G401.6 (cell line): ENCODE measurements around the gene HOXB7.

Experiments used
- FAIRE-seq: peaks from 2 replicates; lab custom pipeline; 2012; peaks lifted over from hg19 to GRCh38; lab: Jason Lieb, UNC

The HOXB7 gene

DNA sequence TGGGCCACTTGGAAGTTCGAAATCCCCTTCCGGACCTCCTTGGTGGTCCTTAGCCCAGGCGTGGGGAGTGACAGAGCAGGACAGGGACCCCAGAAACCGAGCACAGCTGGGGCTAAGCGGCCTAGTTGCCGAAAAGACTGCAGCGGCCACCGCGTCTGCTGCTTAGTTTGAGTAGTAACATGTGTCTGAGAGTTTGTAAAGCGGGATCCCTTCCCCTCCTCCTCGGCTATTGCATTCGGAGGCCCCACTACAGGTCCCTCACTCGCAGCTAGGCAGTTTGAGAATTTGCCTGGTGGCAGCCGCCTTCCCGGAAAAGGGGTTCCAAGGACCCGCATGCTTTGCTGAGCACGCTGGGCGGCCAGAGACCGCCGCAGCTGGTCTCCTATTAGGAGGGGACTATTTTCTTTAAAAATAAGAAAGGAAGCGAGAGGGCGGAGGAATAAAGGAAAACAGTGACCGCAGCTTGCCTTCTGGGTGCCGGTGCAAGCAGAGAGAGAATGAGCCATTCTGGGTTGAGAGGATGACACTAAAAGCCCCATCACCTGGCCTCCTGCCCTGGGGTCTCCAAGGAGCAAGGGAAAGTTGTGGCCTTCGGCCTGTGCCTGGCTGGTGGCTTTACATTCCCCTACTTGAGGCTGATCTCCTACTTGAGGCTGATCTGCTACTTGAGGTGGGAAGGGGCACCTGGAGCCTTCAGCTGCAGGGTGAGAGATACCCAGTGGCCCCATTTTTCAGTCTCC is 16.1 kb downstream of the HOXB7 start:
- no peak for FAIRE-seq

DNA sequence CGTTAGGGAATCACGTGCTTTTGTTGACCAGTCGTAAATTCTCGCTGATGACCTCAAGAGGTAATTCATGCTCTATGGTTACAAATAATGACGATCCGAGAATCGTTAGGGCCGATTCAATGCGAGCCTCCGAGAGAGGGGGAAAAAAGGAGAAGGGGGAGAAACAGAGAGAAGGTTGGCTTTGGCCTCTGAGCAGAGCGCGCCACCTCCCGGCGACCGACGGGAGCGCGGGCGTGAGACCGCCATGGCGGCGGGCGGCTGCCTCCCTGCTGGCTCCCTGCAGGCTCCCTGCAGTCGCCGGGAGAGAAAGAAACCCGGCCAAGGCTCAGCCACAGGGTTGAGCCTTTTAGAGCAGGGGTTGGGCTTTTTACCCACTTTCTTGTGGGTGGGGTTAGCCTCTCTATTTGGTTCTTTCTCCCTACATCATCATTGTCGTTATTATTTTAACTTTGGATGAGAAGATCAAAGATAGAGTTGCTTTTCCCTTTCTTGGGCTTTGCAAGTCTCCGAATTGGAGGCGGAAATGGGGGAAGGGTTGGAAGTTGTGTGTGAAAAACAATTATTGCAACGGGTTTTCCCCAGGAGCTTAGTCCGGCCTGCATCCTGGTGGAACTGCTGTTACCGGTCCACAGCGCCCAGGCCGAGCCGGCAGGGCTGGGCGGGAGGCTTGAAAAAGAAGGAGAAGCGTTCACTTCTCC is 16.8 kb downstream of the HOXB7 start:
- FAIRE-seq = peak; percentile 95

DNA sequence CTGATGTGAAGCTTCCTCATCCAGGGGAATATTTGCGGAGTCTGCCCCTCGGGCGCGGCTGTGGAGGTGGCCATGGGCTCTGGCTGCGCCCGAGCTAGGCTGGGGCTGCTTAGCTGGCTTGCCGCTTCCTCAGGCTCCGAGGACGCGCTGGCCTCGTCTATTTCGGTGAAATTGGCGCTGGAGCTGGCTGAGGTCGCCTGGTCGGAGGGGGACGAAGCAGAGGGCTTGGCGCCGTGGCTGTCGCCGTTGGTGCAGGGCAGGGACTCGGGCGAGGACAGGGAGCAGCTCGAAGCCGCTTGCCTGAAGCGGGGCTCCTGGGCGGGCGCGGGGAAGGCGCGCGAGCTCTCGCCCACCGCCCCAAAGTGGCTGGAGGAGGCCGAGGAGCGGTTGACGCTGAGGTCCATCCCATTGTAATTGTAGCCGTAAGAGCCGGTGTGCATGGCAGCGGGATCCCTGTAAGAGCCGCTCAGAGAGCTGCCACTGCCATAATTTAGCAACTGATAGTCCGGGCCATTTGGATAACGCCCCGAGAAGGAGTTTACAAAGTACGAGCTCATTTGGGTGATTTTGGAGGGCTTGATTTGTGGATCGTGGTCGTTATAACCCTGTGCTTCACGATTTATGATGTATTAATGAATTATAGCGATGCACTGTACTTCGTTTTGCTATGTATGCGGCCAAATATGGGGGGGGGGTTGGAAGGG is 17.5 kb downstream of the HOXB7 start, which contains the start of gene HOXB5:
Gene HOXB5, minus strand, starts transcription at position 654 of the 704 bp plus-strand sequence. Its CDS starts 97 bp downstream, at position 557.
- FAIRE-seq = no peak

DNA sequence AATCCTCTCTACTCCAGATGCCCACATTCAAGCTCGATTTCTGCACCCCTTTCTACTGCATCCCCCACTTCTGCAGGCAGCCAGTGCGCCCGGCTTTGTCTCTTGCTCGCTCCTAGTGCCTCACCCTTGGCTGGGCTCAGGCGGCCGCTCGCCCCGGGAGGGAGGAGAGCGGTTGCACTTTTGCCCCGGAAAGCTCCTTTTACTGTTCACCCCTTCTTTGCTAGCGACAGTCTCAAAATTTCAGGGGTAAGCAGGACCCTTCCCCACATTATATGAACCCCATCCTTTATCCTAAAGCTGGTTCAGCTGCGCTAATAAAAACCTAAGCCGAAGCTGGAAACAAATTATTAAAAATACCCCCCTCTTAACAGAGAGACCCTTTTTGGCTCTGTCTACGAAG is 18.2 kb downstream of the HOXB7 start:
- FAIRE-seq = no peak

DNA sequence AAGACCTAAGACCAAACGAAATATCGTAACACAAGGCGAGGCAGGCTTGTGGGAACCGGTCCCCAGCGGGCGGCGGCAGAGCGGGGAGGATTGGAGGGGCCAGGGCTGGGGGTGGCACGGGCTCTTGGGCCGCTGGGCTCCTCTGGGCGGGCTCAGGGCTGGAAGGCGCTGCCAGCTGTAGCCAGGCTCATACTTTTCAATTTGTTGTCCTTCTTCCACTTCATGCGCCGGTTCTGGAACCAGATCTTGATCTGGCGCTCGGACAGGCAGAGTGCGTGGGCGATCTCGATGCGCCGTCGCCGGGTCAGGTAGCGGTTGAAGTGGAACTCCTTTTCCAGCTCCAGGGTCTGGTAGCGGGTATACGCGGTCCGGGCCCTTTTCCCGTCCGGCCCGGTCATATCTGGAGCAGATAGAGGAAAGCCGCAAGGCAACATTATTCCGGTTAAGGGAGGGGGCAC is 18.7 kb downstream of the HOXB7 start:
- FAIRE-seq = no peak

DNA sequence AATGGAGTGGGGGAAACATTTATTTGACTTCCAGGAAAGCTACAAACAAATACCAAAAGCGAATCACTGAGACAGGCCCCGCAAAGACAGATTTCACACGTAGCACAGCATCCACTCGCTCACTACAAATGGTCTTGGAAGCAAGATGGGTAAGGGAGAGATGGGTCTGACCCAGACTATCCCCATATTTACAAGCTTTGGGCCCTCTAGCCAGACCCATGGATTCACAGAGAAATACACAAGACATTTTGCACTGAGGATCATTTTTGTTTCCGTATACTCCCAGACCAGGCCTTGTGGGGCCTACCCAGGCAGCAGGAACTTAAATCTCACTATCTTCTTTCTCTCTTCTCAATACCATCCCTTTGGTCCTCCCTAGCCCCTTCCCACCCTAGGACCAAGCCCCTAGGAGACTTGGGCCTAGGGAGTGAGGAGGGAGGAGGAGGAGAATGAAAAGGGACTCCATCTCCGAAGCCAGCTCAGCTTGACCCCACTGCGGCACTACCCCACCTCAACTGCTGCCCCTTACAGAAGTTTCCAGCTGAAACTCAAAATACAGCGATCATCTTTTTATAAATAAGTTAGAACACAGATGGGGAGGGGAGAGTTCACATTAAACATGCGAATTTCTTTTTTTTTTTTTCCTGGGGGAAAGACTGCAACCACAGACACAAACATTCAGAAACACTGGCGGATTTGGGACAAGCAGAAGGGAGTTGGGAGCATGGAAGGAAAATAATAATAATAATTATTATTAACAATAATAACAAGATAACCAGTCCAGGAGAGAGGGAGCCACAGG is 19.4 kb downstream of the HOXB7 start:
- no peak for FAIRE-seq

DNA sequence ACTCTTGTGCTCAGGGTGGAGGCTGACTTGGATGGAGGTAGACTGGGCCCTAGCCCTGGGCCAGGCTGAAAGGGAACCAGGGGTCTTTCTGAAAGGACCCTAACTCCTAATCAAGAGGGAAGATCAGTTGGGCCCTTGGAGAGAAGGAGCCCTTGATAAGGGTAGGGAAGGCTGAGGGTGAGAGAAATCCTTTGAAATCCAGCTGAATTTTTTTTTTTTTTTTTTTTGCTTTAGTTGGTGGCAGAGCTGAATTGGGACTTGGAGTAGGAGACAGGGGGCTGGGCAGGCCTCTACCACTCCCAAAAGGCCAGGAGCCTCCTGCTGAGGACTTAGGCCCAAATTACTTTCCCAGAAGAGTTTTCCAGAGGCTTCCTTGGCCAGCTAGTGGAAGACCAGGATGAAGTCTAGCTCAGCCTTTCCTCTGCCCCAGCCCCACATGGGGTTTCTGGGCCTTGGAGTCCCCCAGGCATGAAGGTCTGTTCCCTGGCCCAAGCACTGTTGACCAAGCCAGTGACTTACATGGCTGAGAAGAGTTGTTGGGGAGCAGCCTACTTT is 20.1 kb downstream of the HOXB7 start:
- no peak for FAIRE-seq

DNA sequence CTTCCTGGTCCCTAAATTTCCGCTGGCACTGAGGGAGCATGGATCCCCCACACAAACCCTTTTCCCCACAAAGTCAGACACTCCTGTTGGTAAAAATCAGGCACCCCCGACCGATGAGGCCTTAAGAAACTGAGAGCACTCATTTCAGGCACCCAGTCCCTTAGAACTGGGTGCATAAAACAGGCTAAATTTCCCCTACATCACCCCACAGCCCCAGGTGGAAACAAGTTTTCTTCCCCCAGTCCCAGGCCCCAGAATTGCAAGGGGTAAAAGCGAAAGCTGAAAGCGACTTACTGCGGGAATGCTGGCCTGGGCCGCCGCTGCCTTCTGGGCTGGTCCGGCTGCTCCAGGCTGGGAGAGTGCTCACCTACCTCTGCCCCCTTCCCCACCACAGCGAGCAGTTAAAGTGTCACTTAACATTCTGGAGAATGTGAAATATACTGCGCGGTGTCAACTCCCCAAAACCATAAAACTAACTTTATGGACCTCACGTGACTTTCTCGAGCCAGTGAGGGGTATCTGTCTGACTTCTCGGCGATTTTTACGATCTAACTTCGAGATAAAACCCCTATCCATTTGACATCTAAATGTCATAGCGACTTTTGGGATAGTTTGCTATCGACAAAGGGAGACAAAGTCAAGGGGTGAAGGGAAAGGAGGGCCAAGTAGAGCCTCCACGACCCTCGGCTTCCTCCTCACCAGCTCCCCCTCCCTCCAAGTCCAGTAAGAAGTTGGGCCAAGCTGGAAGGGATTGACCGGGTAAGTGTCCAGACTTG is 20.8 kb downstream of the HOXB7 start, which contains the start of gene HOXB3:
Gene HOXB3, minus strand, starts transcription at position 411 of the 776 bp plus-strand sequence. CDS start 37,767 bp downstream, outside the sequence.
- peak; percentile 97 for FAIRE-seq

DNA sequence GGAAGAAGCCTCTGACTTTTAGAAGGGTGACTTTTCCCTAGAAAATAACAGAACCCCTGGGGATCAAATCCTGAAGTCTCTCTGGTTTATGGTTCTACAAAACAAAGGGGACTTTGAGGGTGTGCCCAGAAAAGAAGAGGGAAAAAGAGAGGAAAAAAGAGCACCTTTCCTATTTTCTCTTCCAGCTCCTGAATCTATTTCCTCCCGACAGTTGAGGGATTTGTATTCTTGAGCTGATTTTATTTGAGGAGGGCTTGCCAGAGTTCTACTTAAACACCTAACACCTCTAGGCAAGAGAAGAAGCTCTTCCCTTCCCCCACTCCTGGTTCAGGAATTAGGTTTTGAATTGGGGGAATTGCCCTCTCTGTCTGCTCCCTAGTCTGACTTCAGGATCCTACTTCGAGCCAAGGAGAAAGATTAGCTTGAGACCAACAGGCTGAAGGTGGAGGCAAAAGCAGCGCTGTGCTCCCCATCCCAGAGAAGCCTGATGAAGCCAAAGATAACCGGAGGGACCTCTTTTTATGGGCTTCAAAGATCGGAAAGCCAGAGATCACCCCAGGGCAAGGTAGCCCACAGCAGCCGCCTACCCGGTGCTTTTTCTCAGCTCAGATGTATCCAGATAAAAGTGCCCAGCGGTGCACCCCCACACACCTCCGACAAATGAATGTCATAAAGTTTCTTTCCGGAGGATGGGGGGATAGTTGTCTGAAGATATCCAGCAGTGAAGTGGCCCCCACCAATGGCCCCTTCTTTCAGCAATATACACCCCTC is 21.6 kb downstream of the HOXB7 start:
- no peak for FAIRE-seq

DNA sequence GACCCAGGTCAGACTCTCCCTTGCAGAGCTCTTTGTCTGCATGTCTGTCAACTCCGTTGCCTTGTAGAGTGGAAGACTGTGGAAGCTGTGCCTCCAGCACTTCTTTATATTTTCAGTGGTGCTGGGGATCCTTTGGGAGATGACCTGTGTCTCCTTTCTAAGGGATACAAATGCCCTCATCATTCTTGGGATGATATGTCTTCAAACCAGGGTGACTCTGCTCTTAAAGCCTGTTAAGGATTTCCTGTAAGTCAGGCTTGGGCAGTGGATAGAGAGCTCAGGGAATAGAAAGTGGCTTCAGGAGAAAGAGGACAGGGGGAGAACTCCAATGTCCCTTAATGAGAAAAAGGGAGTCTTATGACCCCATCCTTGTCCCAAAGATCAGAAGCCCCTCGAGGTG is 22.3 kb downstream of the HOXB7 start:
- no peak for FAIRE-seq

DNA sequence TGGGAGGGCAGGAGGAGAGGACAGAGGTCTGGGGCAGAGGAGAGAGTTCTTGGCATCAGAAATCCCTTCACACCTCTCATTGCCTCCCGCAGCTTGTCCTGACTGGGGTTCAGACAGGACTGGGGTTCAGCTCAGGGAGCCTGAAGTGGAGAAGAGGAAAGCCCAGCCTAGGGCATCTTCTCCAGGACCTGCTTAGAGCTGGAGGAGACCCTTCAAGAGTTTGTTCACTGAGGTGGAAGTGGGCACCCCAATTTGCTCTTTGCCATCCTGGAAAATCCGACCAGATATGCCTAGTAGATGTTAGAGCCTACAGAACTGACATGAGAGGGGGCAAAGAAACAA is 22.8 kb downstream of the HOXB7 start:
- FAIRE-seq = no peak

DNA sequence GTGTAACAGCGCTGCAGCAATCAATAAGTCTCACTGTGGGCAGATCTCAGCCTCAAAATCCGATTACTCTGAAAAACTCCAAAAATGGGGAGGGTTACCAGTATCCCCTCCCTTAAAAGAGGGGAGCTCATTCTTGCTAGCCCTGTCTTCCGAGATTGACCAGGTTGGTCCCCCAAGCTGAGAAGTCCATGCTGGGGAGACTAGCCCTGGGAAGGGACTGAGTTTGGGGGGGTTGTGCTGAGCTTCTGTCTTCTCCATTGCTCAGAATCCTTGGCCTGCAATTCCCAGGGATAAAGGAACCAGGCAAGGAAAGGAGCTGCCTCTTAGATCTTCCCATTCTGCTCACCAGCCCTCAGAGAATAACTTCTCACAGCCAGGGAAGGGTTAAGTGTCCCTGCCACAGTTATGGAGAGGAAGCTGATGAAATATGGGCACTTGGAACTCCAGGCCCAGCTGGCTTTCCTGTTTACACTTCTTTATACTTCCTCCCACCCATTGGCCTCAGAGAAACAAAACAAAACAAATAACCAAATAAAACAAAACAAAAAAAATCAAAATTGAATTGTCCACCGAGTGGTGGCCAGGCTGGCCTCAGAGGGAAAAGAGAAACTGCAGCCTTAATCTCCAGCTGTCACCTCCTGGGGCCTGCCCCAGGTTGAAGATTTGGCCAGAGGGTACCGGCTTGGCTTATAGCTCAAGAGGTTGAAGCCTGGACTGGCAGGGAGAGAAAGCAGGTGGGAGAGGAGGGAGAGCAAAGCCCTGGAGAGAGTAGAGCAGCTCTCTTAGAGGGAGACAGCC is 23.3 kb downstream of the HOXB7 start:
- peak; percentile 64 for FAIRE-seq

DNA sequence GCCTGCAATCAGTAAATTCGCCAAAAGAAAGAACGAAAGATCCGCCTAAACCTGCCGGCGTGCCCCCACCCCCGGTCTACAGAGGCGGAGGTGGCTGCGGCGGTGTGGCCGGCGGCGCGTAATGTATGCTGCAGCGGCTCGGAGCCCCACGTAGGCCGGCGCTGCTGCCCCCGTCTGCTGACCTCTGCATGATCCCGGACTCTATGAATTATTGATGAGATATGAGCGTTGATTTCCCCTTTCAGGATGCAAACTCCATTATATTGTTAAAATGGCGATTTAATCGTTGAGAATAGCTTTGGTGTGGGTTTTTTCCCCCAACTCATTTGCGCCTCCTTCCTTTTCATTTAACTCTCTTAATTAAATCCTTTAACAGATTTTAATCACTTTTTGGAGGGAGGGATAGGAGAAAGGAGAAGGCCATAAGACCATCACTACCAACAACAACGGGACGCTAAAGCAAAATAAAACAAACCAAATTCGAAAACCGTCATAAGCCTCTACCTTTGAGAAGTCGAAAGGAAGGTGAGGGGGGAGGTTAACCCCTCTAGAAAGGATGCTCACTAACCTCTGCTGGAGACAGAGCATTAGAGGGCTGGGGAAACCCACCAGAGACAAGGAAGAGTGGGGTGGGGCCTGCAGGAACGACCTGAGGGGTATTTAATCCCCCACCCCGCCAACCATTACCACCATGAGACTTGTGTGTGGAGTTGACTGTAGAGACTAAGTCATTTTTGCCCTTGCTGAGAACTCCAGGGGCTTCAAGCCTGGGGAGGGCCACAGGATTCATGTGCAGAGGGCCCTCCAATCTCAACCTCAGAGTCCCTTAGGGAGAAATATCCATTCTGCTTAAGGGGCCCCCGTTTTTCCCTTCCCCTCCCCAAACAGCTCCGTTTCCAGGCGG is 24.2 kb downstream of the HOXB7 start:
- no peak for FAIRE-seq

DNA sequence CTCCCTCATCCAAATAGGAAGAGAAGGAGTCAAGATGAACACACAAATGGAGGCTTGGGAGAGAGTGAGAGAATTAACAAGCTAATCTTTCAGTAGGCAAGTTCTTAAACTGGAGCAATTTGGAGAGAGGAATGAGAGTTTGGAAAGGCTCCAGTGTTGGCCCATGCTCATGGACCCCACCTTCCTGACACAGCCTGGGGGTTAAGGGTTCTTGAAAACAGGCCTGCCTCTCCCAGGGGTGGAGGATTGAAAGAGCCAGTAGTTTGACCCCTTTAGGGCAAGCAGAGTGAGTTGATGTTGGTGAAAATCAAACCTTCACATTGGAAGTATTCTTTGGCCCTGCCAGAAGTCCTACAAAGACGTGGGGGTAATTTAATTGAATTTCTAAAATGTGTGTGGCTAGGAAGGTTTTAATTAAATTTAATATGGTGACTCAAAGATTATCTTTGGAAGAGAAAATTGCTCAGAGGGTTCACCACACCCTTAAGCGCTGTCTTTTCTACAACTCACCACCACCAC is 26.5 kb downstream of the HOXB7 start:
- FAIRE-seq = no peak

DNA sequence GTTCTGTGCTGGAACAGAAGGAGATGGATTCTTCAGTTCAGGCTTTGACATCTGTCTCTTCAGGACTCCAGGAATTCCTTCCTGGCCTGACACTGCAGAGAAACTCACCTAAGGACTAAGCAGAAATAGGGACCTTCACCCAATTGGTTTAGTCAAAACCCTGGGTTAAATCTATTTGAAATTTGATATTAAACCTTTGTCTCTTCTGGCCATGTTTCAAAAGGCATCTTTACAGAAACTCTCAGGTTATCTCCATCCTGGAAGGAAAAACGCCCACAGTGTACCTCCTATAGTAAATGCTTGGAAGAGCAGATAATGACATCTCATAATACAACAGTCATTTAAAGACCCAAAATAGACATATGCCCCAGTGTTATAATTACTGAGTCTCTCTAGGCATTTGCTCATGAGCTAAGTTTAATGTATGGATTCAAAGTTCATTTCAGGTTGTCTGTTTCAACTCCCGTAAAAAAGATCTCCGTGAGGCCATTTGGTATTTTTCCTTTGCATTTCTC is 27.1 kb downstream of the HOXB7 start:
- FAIRE-seq = peak; percentile 46

DNA sequence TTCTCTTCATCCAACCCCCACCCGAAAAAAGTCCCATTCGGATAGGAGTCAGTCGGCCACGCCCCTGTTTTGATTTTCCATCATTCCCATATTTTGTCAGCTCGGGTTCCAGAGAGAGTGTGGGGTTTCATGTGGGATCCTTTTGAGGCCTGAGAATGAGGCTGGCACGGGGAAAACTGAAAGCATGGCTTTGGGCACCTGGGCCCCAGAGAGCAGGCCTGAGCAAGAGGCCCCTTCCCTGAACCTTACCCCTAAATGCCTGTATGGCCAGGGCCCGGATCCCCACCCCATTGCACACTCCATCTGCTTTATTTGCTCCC is 28.1 kb downstream of the HOXB7 start:
- no peak for FAIRE-seq

DNA sequence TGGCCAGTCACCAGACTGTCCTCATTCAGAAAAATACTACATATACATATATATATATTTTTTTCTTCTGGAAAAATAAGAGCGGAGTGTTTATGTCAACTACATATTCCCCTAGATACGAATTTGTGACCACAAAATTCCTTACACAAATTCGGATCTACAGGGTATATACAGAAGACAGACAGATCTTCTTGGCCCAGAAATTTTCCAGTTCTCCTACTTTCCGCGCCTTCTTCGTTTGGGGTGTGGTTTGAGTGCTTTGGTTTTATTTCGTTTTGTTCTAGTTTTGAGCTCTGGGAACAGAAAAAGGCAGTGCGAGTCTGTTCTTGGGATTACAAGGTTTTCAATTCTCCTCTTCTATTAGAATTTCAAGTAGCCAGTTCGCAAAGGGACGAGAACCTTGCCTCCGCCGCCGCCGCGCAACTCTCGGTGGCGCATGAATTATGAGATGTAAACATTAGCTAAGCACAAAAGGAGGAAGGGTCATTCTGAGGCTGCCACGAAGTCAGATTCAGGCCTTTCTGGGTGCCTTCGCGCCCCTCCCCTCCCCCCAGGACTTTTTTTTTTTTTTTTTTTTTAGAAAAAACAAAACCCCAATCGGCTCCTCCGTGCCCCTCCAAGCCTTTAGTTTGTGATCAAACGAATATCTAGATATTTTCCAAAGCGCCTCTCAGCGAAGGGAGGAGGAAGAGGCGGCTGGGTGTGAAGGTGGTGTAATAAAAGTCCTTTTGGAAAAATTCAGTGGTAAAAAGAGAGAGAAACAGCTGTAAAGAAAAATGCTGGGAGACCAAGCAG is 30.9 kb downstream of the HOXB7 start:
- FAIRE-seq = peak; percentile 27
